ENCODE results near the gene PCCA.
"Not testable (repeated sequence)": the region's sequence is repeated elsewhere in the genome, so short reads cannot be mapped to it uniquely, and the experiment has no call there.

PCCA gene

GRCh38 chr13:100197591-100198365 is 108.9 kb downstream of the PCCA start:
- DNase-seq, result no peak

DNA sequence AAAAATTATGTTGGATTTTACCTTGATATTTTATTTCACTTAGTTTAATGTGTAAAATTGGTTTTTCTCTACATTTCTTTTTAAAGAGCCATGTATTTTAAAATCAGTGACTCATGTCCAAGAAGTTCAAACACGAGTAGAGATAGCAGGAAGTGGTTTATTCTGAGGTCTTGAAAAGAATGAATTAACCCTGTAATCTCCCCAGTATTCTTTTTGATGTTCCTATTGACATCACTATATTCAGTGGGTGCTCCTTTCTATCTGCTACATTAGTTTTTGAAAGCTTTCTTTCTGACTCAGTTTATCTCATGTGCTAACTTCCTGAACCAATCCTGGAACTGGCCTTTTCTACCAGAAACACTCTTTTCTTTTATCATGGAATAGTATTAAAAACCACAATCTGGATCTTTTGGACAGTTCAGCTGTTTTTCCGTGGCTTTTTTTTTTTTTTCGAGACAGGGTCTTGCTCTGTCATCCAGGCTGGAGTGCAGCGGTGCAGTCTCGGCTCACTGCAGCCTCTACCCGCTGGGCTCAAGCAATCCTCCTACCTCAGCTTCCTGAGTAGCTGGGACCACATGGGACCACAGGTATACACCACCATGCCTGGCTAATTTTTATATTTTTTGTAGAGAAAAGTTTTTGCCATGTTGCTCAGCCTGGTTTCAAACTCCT is 114.9 kb downstream of the PCCA start:
- peak; percentile 43 for DNase-seq

- no peak for DNase-seq
Observed at GRCh38 chr13:100208002-100208401, 119.1 kb downstream of the PCCA start.

GRCh38 chr13:100208626-100209025 is 119.7 kb downstream of the PCCA start:
- no peak for DNase-seq

- no peak for DNase-seq
Observed at GRCh38 chr13:100209857-100210825, 121.2 kb downstream of the PCCA start.

DNA sequence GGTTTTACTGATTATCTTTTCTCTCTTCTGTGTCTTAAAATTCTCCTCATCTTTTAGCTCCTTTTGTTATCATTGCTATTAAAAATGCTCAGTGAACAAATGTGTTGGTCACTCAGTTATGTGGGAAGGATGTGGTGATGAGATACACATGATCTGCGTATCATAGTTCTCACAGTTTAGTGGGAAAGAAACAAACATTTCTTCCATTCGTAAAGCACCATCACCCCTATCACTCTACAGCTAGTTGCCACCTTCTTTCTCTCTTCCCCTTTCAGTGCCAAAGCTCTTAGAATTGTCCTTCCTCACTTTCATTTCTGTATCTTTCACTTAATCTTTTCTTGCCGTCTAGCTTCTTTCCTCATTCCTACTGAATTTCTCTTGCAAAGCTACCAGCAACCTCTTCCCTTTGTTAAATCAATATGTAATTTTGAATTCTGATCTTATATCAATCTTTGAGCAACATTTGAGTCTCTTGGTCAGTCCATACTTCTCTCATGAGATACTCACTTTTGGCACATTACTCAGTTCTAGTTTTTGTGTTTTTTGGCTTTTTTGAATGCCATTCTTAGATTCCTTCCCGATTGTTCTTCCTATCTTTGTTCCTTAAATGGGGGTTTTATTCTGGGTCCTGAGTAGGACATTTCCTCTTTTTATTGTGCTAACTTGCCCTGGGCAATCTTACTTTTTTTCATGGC is 122.3 kb downstream of the PCCA start:
- no peak for DNase-seq

- DNase-seq, result no peak
Observed at GRCh38 chr13:100212904-100213553, 124.1 kb downstream of the PCCA start.

GRCh38 chr13:100213576-100213975 is 124.7 kb downstream of the PCCA start:
- DNase-seq, result no peak

GRCh38 chr13:100214886-100215285 is 126.0 kb downstream of the PCCA start:
- DNase-seq, result no peak

DNA sequence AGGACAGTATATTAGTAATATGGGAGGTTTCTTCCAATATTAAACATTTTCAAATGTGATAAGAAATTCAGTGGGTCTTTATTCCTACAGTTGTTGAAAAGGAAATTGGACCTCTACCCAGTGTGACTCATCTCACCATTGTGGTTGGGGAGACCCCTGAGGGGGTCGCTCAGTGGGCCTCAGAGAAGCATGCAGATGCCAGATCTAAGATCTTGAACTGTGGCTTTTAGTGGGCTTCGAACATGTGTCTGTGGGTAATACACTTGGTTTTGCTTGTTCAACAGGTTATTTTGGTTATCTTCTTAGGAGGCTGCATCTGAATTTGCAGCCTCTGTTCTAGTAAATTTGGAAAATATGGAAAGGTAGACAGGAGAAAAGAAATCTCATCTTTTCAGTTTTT is 132.3 kb downstream of the PCCA start:
- no peak for DNase-seq

- not testable (repeated sequence) for DNase-seq
Observed at GRCh38 chr13:100223966-100224530, 135.2 kb downstream of the PCCA start.

GRCh38 chr13:100229603-100230002 is 140.7 kb downstream of the PCCA start:
- DNase-seq, result no peak

- no peak for DNase-seq
Observed at GRCh38 chr13:100230769-100231149, 141.9 kb downstream of the PCCA start.

DNA sequence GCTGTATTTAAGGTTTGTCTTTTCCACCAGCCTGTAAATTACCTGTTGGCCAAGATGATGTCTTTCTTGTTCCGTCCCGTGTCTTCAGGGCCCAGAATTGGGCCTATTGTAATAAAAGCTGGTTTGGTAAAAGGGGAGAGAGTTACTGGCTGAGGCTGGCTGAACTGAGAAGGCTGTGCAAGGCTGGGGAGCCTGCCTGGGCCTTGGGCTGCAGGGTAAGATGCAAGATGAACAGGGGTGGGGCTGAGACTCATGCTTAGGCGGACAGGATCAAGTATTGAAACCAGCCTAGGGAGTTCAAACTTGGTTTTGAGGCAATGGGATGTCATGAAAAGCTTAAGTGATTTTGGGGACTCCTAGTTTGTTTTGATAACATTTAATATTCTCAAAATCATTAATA is 142.3 kb downstream of the PCCA start:
- no peak for DNase-seq

- no peak for DNase-seq
Observed at GRCh38 chr13:100234006-100234405, 145.1 kb downstream of the PCCA start.

DNA sequence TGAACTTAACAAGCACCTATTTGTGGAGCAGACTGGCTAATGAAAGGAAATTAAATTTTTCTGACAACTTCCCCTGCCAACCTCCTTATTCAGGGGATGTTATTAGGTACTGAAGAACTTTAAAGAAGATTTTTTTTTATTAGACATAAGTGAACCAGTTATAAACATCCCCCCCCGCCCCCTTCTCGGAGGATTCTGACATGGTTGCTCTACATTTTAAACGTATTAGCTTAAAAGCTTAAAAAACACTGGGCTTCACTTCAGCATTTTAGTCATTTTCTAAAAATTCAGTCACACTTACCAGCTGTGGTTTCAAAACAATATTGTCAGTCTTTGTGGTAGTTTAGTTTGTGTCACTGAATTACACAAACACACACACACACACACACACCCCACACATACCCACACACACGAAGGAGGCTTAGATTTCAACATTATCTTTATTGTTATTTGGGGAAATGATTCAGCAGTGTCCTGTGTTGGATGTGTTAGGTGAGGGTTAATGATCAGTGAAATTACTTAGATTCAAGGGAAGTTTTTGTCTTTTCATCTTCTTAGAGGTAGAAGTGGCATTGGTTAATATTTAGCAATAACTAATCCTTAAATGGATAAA is 145.7 kb downstream of the PCCA start:
- no peak for DNase-seq

DNA sequence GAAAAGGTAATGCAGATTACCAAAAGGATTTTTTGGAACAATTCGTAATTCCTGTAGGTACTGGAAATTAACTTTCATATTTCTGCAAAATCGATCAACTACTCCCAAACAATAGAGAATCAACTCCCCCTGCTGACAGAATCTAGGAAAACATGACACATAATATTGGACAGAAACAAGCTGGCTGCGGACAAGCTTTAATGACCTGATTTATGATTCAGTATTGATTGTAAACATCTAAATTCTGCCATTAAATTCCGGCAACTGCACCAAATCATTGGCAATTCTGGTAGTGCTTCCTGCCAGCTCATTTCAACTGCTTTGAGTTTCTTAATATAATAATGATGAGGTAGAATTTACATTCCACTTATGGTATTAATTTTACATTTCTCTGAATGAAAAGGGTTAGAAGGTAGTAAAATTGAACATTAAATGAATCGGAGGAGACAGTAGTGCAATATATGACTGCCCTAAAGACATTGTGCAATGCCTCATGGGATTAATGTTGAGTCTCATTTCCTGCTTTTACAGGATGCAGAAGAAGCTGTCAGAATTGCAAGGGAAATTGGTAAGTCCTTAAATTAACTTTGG is 146.5 kb downstream of the PCCA start:
- peak; percentile 66 for DNase-seq

- DNase-seq, result no peak
Observed at GRCh38 chr13:100240109-100240779, 151.4 kb downstream of the PCCA start.

GRCh38 chr13:100244431-100244830 is 155.5 kb downstream of the PCCA start:
- no peak for DNase-seq

- DNase-seq, result no peak
Observed at GRCh38 chr13:100245104-100245503, 156.2 kb downstream of the PCCA start.
